Trophoblast cell (in vitro differentiated cells and primary cell): ENCODE results near the gene PPARD. TPM values are rescaled to one million over a fixed set of nuclear protein-coding genes. Genes with fewer than 3 reads are reported as not detected.

Source experiments
- DNase-seq, 2 donors: peaks; one replicate each; pipeline ENCODE4 v3.0.0-alpha.2; 2016
- H2AFZ ChIP-seq: 2 replicates; pipeline ENCODE4 v1.6.1; 2013; ENCODE audit warnings: low read length, moderate library complexity, mild to moderate bottlenecking; ENCODE audit not compliant: insufficient read depth, poor library complexity
- H2AK5ac ChIP-seq: 2 replicates; pipeline ENCODE4 v1.6.1; 2013; ENCODE audit warnings: mild to moderate bottlenecking, low read length
- H2BK120ac ChIP-seq: 2 replicates; pipeline ENCODE4 v1.6.1; 2013; ENCODE audit warnings: low read length, mild to moderate bottlenecking, moderate library complexity; ENCODE audit not compliant: insufficient read depth, poor library complexity
- H2BK12ac ChIP-seq: 2 replicates; pipeline ENCODE4 v1.6.1; 2013; ENCODE audit warnings: mild to moderate bottlenecking, low read length, moderate library complexity
- H2BK5ac ChIP-seq: 2 replicates; pipeline ENCODE4 v1.6.1; 2013; ENCODE audit warnings: low read length, low read depth, moderate library complexity, mild to moderate bottlenecking; ENCODE audit not compliant: poor library complexity
- H3K14ac ChIP-seq: 2 replicates; pipeline ENCODE4 v1.6.1; 2013; ENCODE audit warnings: mild to moderate bottlenecking, low read length
- H3K18ac ChIP-seq: 2 replicates; pipeline ENCODE4 v1.6.1; 2013; ENCODE audit warnings: mild to moderate bottlenecking, low read length
- H3K23ac ChIP-seq: 2 replicates; pipeline ENCODE4 v1.6.1; 2013; ENCODE audit warnings: low read length
- H3K27ac ChIP-seq: 2 replicates; pipeline ENCODE4 v1.5.1; 2013; ENCODE audit warnings: low read depth, mild to moderate bottlenecking, inconsistent platforms, low read length, moderate library complexity
- H3K27me3 ChIP-seq: 2 replicates; pipeline ENCODE4 v1.6.1; 2013; ENCODE audit warnings: inconsistent platforms, mild to moderate bottlenecking, low read length, moderate library complexity; ENCODE audit not compliant: insufficient read depth
- H3K36me3 ChIP-seq, 2 experiments: 1 replicate in 1 of 2; 2 replicates in 1 of 2; pipeline ENCODE4 v1.6.1; 2013; ENCODE audit warnings: low read length in 2 of 2, mild to moderate bottlenecking in 2 of 2, moderate library complexity in 1 of 2; ENCODE audit not compliant: insufficient read depth in 2 of 2, control insufficient read depth in 1 of 2
- H3K4ac ChIP-seq: 2 replicates; pipeline ENCODE4 v1.6.1; 2013; ENCODE audit warnings: low read depth, mild to moderate bottlenecking, low read length, moderate library complexity
- H3K4me1 ChIP-seq, 2 experiments: 1 replicate in 1 of 2; 2 replicates in 1 of 2; pipeline ENCODE4 v1.6.1; 2013; ENCODE audit warnings: low read length in 2 of 2, mild to moderate bottlenecking in 2 of 2, moderate library complexity in 1 of 2; ENCODE audit not compliant: insufficient read depth in 2 of 2, control insufficient read depth in 1 of 2
- H3K4me2 ChIP-seq: 2 replicates; pipeline ENCODE4 v1.6.1; 2013; ENCODE audit warnings: inconsistent platforms, mild to moderate bottlenecking, low read length, moderate library complexity
- H3K4me3 ChIP-seq: 2 replicates; pipeline ENCODE4 v1.5.1; 2013; ENCODE audit warnings: mild to moderate bottlenecking, low read depth, low read length, inconsistent platforms
- H3K79me1 ChIP-seq: one replicate; pipeline ENCODE4 v1.6.1; 2013; ENCODE audit warnings: low read length
- H3K79me2 ChIP-seq: 2 replicates; pipeline ENCODE4 v1.6.1; 2013; ENCODE audit warnings: low read length, mild to moderate bottlenecking; ENCODE audit not compliant: control insufficient read depth, insufficient read depth, poor library complexity
- H3K9ac ChIP-seq: 2 replicates; pipeline ENCODE4 v1.6.1; 2013; ENCODE audit warnings: mild to moderate bottlenecking, low read length
- H3K9me3 ChIP-seq: 2 replicates; pipeline ENCODE4 v1.6.1; 2013; ENCODE audit warnings: low read depth, mild to moderate bottlenecking, control low read depth, inconsistent platforms, low read length; ENCODE audit not compliant: insufficient read depth
- H4K12ac ChIP-seq: 2 replicates; pipeline ENCODE4 v1.6.1; 2013; ENCODE audit warnings: low read depth, mild to moderate bottlenecking, low read length, moderate library complexity
- H4K8ac ChIP-seq: 2 replicates; pipeline ENCODE4 v1.6.1; 2013; ENCODE audit warnings: low read depth, mild to moderate bottlenecking, low read length, moderate library complexity
- H4K91ac ChIP-seq: one replicate; pipeline ENCODE4 v1.6.1; 2013; ENCODE audit warnings: low read depth, mild to moderate bottlenecking, low read length, moderate library complexity
- WGBS: extraction: QIAGEN DNeasy Blood & Tissue Kit; methylation state at CpG from one replicate; pipeline ENCODE4 v1.1.7; 2013; ENCODE audit warnings: missing lambda C conversion rate; ENCODE audit not compliant: insufficient read length, insufficient coverage; ENCODE audit errors: extremely low coverage; 5-methylcytosine and 5-hydroxymethylcytosine counted together
- polyA plus RNA-seq: library from polyadenylated mRNA; stranded (reverse); fragments of 200-250 nt; gene quantifications from 2 replicates; pipeline ENCODE4 v1.2.3, GENCODE V29; 2013

PPARD gene
- 72.3 and 76.8 TPM in 2 replicates for polyA plus RNA-seq

DNA sequence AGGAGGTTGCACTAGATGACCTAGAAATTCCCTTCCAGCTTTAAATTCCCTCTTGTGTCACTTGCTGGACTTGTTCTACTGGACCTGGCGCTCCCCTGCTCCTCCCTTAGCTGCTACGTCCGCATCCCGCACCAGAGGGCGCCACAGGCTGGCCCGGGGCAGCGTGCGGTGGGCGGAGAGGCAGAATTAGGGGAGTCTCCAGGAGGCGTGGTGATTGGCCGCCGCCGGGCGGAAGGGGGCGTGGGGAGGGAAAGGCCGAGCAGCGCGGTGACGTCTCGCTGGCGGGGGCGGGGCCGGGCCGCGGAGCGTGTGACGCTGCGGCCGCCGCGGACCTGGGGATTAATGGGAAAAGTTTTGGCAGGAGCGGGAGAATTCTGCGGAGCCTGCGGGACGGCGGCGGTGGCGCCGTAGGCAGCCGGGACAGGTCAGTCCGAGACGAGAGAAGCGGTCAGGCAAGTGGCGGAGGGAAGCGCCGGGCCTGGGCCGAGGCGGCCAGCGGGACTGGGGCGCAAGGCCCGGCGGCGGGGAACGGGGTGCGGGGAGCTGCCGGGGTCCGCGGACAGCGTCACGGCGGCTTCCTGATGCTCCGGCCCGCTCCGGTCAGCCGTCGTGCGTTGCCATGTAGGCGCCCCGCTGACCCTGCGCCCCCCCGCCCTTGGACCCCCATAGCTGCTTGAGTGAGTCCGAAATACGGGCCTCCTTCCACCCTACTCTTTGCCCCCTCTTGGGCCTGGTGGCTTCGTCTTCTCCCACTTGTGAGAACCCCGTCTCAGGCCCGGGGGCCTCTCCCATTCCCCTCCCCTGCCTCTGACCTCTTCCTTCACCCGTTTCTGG, at the start of gene PPARD:
Gene PPARD, plus strand, starts transcription at position 301 of the 834 bp plus-strand sequence. CDS start 68,530 bp downstream, outside the sequence.
- Histone ChIP-seq H3K23ac (no peak within 1 kb of the TSS), H4K12ac (peak within 1 kb of the TSS; percentile 43), H3K36me3 (peaks cover 10 to 14% of the 10 kb centered on the region in 2 experiments), H4K8ac (peak within 1 kb of the TSS; percentile 88), H3K9me3 (no peaks in the 10 kb centered on the region), H3K79me2 (peaks cover 11% of the 10 kb centered on the region), H2BK120ac (peak within 1 kb of the TSS; percentile 84), H3K9ac (peak within 1 kb of the TSS; percentile 92), H2AK5ac (peak within 1 kb of the TSS; percentile 41), H3K4me1 (peaks cover 15 to 24% of the 10 kb centered on the region in 2 experiments), H3K27ac (peak within 1 kb of the TSS; percentile 61), H3K4me3 (peak within 1 kb of the TSS; percentile 97), H3K18ac (peak within 1 kb of the TSS; percentile 91), H2BK5ac (peak within 1 kb of the TSS; percentile 72), H3K79me1 (peaks cover 7% of the 10 kb centered on the region), H3K27me3 (no peaks in the 10 kb centered on the region), H3K4ac (peak within 1 kb of the TSS; percentile 61), H2BK12ac (no peak within 1 kb of the TSS), H3K4me2 (peak within 1 kb of the TSS; percentile 92), H2AFZ (peak within 1 kb of the TSS; percentile 77), H4K91ac (peak within 1 kb of the TSS; percentile 81), H3K14ac (peak within 1 kb of the TSS; percentile 59)
- WGBS: no CpG with 5 or more reads among the region's 77 CpGs
- DNase-seq: peak; percentile 99 to 100

DNA sequence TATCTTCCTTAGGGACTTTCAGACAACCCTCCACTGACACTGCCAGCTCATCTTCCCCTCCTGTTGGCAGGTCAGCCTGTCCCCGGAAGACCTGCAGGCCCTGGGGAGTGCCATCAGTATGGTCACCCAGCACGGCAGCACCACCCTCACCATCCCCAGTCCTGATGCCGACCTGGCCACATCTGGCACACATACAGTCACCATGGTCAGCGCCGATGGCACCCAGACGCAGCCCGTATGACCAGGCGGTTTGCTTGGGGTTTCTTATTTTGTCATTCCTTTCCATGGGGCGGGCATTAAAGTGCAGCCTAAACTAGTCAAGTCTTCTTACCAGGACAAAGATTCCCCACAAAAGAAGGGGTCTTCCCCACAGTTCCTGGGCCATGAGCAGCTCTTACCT, 48.7 kb upstream of the PPARD start:
- no peak overlapping the region for H3K27ac ChIP-seq
- H2AK5ac ChIP-seq: no peak overlapping the region
- no peak overlapping the region for H3K4me3 ChIP-seq
- H3K27me3 ChIP-seq: no peaks in the 10 kb centered on the region
- WGBS: no CpG with 5 or more reads among the region's 9 CpGs
- H3K79me1 ChIP-seq: peaks cover 4% of the 10 kb centered on the region
- peaks cover 3% of the 10 kb centered on the region for H3K79me2 ChIP-seq
- no peak overlapping the region for H4K8ac ChIP-seq
- no peak overlapping the region for H2BK120ac ChIP-seq
- no peak overlapping the region for H3K23ac ChIP-seq
- H2AFZ ChIP-seq: no peak overlapping the region
- H4K12ac ChIP-seq: no peak overlapping the region
- no peak overlapping the region for H2BK5ac ChIP-seq
- DNase-seq: no peak
- H3K4me2 ChIP-seq: no peak overlapping the region
- no peak overlapping the region for H4K91ac ChIP-seq
- no peak overlapping the region for H3K4ac ChIP-seq
- peaks cover 33 to 35% of the 10 kb centered on the region in 2 experiments for H3K36me3 ChIP-seq
- H2BK12ac ChIP-seq: no peak overlapping the region
- H3K14ac ChIP-seq: no peak overlapping the region
- H3K18ac ChIP-seq: no peak overlapping the region
- H3K4me1 ChIP-seq: peaks cover 7 to 8% of the 10 kb centered on the region in 2 experiments
- H3K9ac ChIP-seq: no peak overlapping the region
- H3K9me3 ChIP-seq: peaks cover 2% of the 10 kb centered on the region

DNA sequence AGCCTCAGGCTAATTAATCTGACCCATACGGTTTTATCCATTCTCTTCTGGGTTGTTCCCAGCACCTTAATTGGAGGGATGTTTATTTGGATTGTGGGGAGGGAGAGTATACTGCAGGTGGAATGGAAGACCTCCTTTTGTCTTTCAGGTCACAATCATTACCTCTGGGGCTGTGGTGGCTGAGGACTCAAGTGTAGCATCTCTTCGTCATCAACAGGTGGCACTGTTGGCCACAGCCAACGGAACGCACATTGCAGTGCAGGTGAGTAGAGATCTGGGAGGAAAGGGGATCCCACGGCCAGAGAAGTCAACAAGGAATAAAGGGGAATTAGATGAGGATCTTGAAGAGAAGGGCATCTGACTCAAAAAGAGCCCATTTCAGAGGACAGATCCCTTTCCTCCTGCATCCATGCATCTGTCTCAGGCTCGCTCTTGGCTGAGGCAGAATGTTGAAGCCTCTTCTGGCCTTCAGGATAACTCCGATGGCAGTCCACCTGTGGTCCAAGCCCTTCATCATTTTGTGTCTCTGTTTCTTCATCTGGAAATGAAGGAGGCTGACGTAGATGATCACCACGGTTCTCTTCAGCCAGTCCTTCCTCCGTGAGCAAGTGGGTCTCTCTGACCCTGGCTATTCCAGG, 47.9 kb upstream of the PPARD start:
- H4K91ac ChIP-seq: no peak overlapping the region
- peaks cover 33 to 35% of the 10 kb centered on the region in 2 experiments for H3K36me3 ChIP-seq
- DNase-seq: peak in 1 of 2 donors; percentile 67
- no peak overlapping the region for H2AFZ ChIP-seq
- no peak overlapping the region for H4K8ac ChIP-seq
- no peak overlapping the region for H3K4me2 ChIP-seq
- no peak overlapping the region for H3K18ac ChIP-seq
- no peak overlapping the region for H2BK12ac ChIP-seq
- H3K27ac ChIP-seq: no peak overlapping the region
- no peak overlapping the region for H3K4me3 ChIP-seq
- H4K12ac ChIP-seq: no peak overlapping the region
- no peak overlapping the region for H3K14ac ChIP-seq
- H3K4ac ChIP-seq: no peak overlapping the region
- H2AK5ac ChIP-seq: no peak overlapping the region
- H3K79me2 ChIP-seq: peaks cover 3% of the 10 kb centered on the region
- no peak overlapping the region for H2BK5ac ChIP-seq
- WGBS: no CpG with 5 or more reads among the region's 10 CpGs
- no peak overlapping the region for H2BK120ac ChIP-seq
- H3K9me3 ChIP-seq: peaks cover 2% of the 10 kb centered on the region
- peaks cover 4% of the 10 kb centered on the region for H3K79me1 ChIP-seq
- H3K4me1 ChIP-seq: peaks cover 7 to 8% of the 10 kb centered on the region in 2 experiments
- H3K9ac ChIP-seq: no peak overlapping the region
- H3K23ac ChIP-seq: no peak overlapping the region
- no peaks in the 10 kb centered on the region for H3K27me3 ChIP-seq

DNA sequence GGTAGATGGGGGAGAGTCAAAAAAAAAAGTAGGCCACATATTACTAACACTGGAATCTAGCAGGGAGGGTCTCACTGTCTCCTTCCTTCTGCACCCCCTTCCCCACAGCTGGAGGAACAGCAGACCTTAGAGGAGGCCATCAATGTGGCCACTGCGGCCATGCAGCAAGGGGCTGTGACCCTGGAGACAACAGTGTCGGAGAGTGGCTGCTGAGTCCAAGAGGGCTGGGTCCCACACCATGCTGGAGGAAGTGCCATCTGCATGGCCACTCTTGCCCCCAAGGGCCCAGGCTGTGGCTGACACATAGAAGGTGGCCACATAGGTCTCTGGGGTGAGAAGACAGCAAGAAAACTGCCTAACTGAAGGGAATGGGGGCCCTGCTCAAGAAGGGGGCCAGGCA, 47.3 kb upstream of the PPARD start:
- peaks cover 3% of the 10 kb centered on the region for H3K79me2 ChIP-seq
- no peak overlapping the region for H3K27ac ChIP-seq
- H2AK5ac ChIP-seq: no peak overlapping the region
- H3K4ac ChIP-seq: no peak overlapping the region
- H2BK5ac ChIP-seq: no peak overlapping the region
- no peak for DNase-seq
- no peak overlapping the region for H2BK12ac ChIP-seq
- no peaks in the 10 kb centered on the region for H3K27me3 ChIP-seq
- H3K14ac ChIP-seq: no peak overlapping the region
- H3K4me3 ChIP-seq: no peak overlapping the region
- H3K36me3 ChIP-seq: peaks cover 28 to 35% of the 10 kb centered on the region in 2 experiments
- no peak overlapping the region for H3K9ac ChIP-seq
- H4K12ac ChIP-seq: no peak overlapping the region
- no CpG with 5 or more reads among the region's 2 CpGs for WGBS
- no peak overlapping the region for H4K8ac ChIP-seq
- no peak overlapping the region for H4K91ac ChIP-seq
- no peak overlapping the region for H3K4me2 ChIP-seq
- H3K23ac ChIP-seq: no peak overlapping the region
- peaks cover 7 to 8% of the 10 kb centered on the region in 2 experiments for H3K4me1 ChIP-seq
- H2BK120ac ChIP-seq: no peak overlapping the region
- H3K79me1 ChIP-seq: peaks cover 4% of the 10 kb centered on the region
- H2AFZ ChIP-seq: no peak overlapping the region
- peaks cover 2% of the 10 kb centered on the region for H3K9me3 ChIP-seq
- no peak overlapping the region for H3K18ac ChIP-seq
